SK-N-SH (cell line): Measurements from ENCODE around the gene BEX1.

Source experiments
- CHD2 ChIP-seq: fragments of 150-350 bp; IDR thresholded peaks from 2 replicates; pipeline ENCODE4 v1.6.1; 2018; ENCODE audit warnings: low read length; ENCODE audit not compliant: partially characterized antibody
- CTCF ChIP-seq: fragments of 200-600 bp; sonication (generic); IDR thresholded peaks from 2 replicates; pipeline ENCODE4 v1.6.1; 2017; ENCODE audit warnings: antibody characterized with exemption, mild to moderate bottlenecking, moderate library complexity
- EP300 ChIP-seq, 2 experiments: IDR thresholded peaks; 2 replicates each; pipeline versions ENCODE4 v1.4.0 to v1.6.1; 2012; ENCODE audit warnings: borderline replicate concordance in 1 of 2, low read depth in 1 of 2, low read length in 1 of 2
- POLR2AphosphoS5 ChIP-seq: IDR thresholded peaks from 2 replicates; pipeline ENCODE4 v1.6.1; 2012; ENCODE audit warnings: low read depth, low read length
- USF2 ChIP-seq: fragments of 150-350 bp; IDR thresholded peaks from 2 replicates; pipeline ENCODE4 v1.6.1; 2017; ENCODE audit warnings: antibody characterized with exemption, low read length, low read depth, borderline replicate concordance
- TF ChIP-seq, protein P1 (sequence below): IDR thresholded peaks from 2 replicates; pipeline ENCODE4 v1.4.0; 2012; ENCODE audit warnings: low read depth

GRCh38 chrX:103092942-103093341, 29.0 kb upstream of the BEX1 start, which contains the start of gene NXF3:
- TF ChIP-seq CTCF (no peak), USF2 (no peak), POLR2AphosphoS5 (no peak), EP300 (IDR thresholded peaks at IDR 0.05; ENCODE audit: borderline replicate concordance in 1 of 2, low read depth in 1 of 2, low read length in 1 of 2) (no peak), CHD2 (no peak)
- TF ChIP-seq, protein P1, sequence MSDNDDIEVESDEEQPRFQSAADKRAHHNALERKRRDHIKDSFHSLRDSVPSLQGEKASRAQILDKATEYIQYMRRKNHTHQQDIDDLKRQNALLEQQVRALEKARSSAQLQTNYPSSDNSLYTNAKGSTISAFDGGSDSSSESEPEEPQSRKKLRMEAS, result no peak
